ENCODE results near the gene RNF7. TPM values are rescaled to one million over a fixed set of nuclear protein-coding genes. Genes with fewer than 3 reads are reported as not detected.

Gene RNF7
- total and polyA plus RNA-seq, 2 donors (not counting 3 experiments of a cell fraction or from before 2014, with no cell fraction given): 120 to 136 TPM

GRCh38 chr3:141710888-141711616 is 27.0 kb upstream of the RNF7 start:
- Histone ChIP-seq H3K9ac (replicated peaks; ENCODE audit: extremely low read depth, insufficient read depth, low read length) (peak overlapping the region; percentile 19), H3K79me2 (ENCODE audit: control insufficient read depth, insufficient read depth, low read length) (no peaks in the 10 kb centered on the region), H3K36me3 (ENCODE audit: control insufficient read depth in 2 of 2, extremely low read depth in 1 of 2, insufficient read depth in 2 of 2, low read length in 2 of 2) (no peaks in the 10 kb centered on the region), H3K9me1 (replicated peaks; ENCODE audit: control insufficient read depth, extremely low read depth, insufficient read depth, low read length) (no peaks in the 10 kb centered on the region), H3K27ac (ENCODE audit: insufficient read depth, low read depth, low read length) (peak overlapping the region; percentile 65), H3K27me3 (ENCODE audit: control insufficient read depth in 2 of 2, insufficient read depth in 2 of 2, low read length in 2 of 2) (no peaks in the 10 kb centered on the region), H3K4me3 (replicated peaks in 1 of 3; ENCODE audit: insufficient read depth in 1 of 3, low read depth in 1 of 3, low read length in 3 of 3) (no peak overlapping the region), H3K4me1 (ENCODE audit: control insufficient read depth, extremely low read depth, insufficient read depth, low read length) (peaks cover 63% of the 10 kb centered on the region), H3K4me2 (ENCODE audit: insufficient read depth, low read length) (no peak overlapping the region), H3K9me3 (replicated peaks; ENCODE audit: control insufficient read depth, insufficient read depth, low read length) (no peaks in the 10 kb centered on the region), H4K20me1 (replicated peaks; ENCODE audit: control insufficient read depth, extremely low read depth, insufficient read depth, low read length) (no peaks in the 10 kb centered on the region), H2AFZ (ENCODE audit: low read depth, low read length) (peak overlapping the region; percentile 6)
- ChIA-PET CTCF (interaction anchor here (1.0 to 1.3 kb wide), 3 partner anchors 23 to 202 kb away, joined by 3 to 6 read pairs (median 4); partner anchors contain the start of gene RNF7), POLR2A (no interaction called here)
- no peak for TF ChIP-seq POLR2A (IDR thresholded peaks at IDR 0.05; ENCODE audit: low read depth, low read length)
- no peak for TF ChIP-seq MYC (IDR thresholded peaks at IDR 0.05; ENCODE audit: low read depth, low read length)
- TF ChIP-seq FOS (IDR thresholded peaks at IDR 0.05; ENCODE audit: borderline replicate concordance, insufficient read depth, low read length): peak; percentile 18
- no peak for TF ChIP-seq MAX (IDR thresholded peaks at IDR 0.05; ENCODE audit: insufficient read depth, insufficient read length)
- TF ChIP-seq POLR2AphosphoS5 (IDR thresholded peaks at IDR 0.05; ENCODE audit: insufficient read depth, low read depth, low read length): no peak
- peak; percentile 25 for TF ChIP-seq GATA2 (IDR thresholded peaks at IDR 0.05; ENCODE audit: insufficient read depth, insufficient read length, low read depth, low read length)
- no peak for TF ChIP-seq CTCF (IDR thresholded peaks at IDR 0.05; ENCODE audit: extremely low read depth in 1 of 2, insufficient read depth in 1 of 2, low read depth in 1 of 2, low read length in 2 of 2)
- TF ChIP-seq JUN (IDR thresholded peaks at IDR 0.05; ENCODE audit: borderline replicate concordance, insufficient read depth, insufficient read length, low read depth): peak; percentile 40
- no peak for TF ChIP-seq EZH2 (IDR thresholded peaks at IDR 0.05; ENCODE audit: borderline replicate concordance, low read depth, low read length, severe bottlenecking)
- BruUV-seq (replicated peaks): no TSS peak
- DNase-seq (ENCODE audit: low read depth, low spot score): peak; percentile 88
- peak; percentile 81 for FAIRE-seq
- dilution Hi-C loops (cut with MboI; ENCODE audit: extremely low pct_ligation_motif_present, low sequenced_read_pairs): no loop called here
- intact Hi-C loops (cut with micrococcal nuclease): no loop called here
